Stimulated activated CD4-positive, alpha-beta T cell treated with anti-CD3 and anti-CD28 coated beads, Interleukin-12 subunit alpha, Interleukin-12 subunit beta, amount 100 ng/mL, for 48 hours (primary cell): ENCODE results near the gene URGCP.
A peak's percentile ranks its signal among the peaks of the same experiment; 100 is the strongest.
"Not testable (repeated sequence)": the region's sequence is repeated elsewhere in the genome, so short reads cannot be mapped to it uniquely, and the experiment has no call there.

ENCODE experiments used
- DNase-seq, 3 donors: peaks; one replicate each; pipeline ENCODE4 v3.0.0-alpha.2; 2020; ENCODE audit warnings: low read depth in 2 of 3, low spot score in 1 of 3

URGCP gene

GRCh38 chr7:43834463-43835251, 71.7 kb downstream of the URGCP start:
- peak; percentile 12 to 31 (median 14) for DNase-seq

GRCh38 chr7:43830917-43831316, 75.5 kb downstream of the URGCP start:
- not testable (repeated sequence) for DNase-seq
